HT-29 (cell line): ENCODE data around the gene VENTX. TPM values are rescaled to one million over a fixed set of nuclear protein-coding genes. Genes with fewer than 3 reads are reported as not detected.
A peak's percentile ranks its signal among the peaks of the same experiment; 100 is the strongest.

ENCODE experiments used
- DNase-seq: peaks from one replicate; pipeline ENCODE4 v3.0.0-alpha.2; 2015; ENCODE audit warnings: low spot score
- total RNA-seq: library from RNA; depleted of rRNA; stranded (reverse); fragments of >200 nt; shearing (Covaris generic); gene quantifications from 2 replicates; pipeline ENCODE4 v1.2.3, GENCODE V29; 2014

VENTX gene
- total RNA-seq, 1 experiment from 2014 or later, result not detected

DNA sequence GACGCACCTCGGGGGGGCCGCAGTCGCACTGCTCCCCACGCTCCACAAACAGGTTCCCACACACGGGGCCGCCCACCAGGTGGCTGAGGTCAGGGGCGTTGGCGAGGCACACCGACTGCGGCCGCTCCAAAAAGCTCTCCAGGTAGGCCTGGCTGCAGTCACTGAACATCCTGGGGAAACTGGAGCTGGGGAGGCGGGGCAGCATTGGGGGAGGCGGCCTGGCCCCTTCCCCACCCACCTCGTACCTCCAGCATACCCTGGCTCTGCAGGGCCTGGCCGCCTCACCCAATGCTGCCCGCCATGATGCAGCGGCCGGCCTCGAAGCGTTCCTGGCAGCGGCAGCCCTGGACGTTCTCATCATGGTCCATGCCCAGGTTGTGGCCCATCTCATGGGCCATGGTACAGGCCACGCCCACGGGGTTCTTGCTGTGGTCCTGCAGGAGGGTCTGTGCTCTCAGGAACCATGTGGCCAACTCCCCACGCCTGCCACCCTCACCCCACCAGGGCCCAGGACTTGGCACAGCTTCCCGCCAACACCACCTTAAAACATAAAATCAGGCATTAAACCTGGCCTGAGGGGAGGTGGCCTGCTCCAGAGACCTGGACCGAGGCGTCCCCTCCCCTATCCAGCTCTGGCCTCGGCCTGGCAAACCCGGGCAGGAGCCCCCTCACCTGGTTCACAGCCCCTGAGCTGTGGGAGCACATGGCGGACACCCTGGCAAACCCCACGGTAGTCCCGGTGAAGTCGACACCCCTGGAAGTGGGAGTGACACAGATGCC lies 34.1 kb downstream of the VENTX start:
- DNase-seq, result no peak

DNA sequence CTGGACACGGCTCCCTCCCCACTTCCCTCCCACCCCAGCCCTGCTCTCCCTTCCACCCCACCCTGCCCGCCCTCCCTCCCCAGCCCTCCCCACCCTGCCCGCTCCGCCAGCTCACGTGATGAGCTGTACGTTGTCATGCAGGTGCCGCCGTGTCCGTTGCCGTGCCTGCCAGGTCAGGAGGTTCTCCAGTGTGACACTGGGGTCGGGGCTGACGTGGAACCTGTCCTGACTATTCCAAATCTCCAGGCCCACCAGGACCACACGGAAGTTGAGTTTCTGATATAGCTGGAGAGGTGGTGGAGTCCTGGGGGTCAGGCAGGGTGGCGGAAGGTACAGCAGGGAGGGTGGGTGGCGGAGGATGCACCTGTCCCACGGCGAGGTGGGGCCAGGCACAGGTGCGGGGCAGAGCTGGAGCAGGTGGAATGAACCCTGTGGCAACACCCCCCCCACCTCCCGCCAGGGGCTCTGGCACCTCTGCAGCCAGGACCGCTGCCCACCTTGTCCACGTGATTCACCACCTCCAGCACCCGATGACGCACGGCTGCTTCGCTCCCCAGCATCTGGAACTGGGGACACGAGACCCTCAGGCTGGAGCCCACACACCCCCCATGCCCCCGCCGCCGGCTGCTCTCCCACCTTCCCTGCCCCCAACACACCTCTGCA lies 34.8 kb downstream of the VENTX start:
- no peak for DNase-seq

DNA sequence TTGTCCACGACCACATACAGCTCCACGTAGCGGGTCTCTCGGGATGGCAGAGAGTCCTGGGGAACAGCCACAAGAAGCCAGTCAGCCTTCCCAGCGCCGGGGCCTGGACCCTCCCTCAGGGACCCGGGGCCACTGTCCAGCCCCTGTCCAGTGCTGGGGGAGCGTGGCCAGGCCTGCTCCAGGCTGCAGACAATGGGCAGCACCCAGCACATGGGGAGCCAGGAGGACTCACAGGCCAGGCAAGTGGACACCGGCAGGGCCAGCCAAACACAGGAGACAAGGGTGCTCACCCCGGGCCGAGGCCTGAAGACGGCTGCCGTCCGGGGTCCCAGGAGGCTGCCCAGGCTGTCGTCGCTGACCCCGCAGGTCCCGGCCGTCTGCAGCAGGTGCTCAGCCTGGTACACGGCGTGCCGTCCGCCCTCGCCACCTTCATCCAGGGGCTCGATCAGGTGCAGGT lies 35.3 kb downstream of the VENTX start:
- DNase-seq, result no peak

DNA sequence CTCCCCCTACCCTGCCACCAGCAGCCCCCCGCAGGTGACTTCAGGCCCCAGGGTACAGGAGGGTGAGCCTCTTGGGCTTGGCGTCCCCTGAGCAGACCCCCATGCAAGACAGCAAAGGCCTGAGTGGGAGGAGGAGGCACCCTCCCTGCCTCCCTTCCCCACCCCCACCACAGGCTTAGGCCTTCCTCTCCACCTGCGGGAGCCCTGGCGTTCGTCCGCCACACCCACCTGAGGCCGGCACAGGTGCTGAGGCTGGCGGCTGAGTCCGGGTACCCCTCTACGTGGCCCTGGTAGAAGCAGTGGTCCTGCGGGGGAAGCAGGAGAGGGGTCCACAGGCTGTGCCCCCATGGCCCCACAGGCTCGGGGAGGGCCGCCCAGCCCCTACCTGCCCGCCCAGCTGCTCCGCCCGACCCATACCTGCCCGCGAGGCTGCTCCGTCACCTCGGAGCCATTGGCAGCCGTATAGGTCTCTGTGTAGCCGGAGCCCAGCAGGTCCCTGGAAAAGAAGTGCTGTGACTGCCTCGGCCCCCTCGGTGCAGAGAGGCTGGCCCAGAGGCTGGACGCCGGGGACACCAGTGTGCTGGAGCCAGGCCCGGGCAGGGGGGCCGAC lies 36.0 kb downstream of the VENTX start:
- no peak for DNase-seq

DNA sequence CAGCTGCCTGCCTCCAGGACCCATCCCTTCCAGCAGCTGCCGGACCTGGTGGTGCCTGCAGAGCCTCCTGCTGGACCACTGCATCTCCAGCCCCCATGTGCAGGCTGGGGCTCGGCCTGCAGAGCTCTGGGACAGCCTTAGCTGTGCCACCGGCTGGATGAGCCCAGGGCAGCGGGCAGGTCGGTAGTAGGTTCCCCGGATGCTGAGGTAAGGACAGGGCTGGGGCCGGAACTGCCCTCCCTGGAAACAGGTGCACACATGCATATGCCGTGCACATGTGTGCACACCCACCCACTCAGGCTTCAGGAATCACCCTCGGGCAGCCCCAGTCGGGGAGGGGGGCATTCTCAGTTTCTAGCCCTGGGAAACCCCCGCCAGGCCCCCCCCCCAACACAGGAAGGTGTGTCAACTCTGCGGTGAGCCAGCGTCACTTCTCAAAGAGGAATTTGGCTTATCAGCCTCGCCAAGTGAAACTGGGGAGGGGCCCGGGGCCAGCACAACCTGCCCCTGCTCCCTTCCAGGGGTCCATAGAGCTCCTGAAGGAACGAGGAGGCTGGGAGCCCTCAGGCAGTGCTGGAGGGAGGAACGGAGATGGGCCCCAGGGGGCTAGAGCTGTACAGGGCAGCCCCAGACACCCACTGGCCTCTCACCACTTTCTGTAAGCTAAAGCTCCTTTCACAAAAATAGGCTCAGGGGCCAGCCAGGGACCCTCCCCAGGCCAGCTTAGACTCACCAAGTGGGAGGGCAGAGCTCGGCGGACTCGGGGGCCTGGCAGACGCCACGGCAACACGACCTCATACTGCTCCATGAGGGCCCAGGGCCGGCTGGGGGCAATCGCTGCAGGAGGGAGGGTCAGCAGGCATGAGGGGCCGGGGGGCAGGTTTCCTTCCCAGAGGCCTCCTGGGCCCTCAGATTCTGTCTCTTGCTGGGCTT lies 37.4 kb downstream of the VENTX start:
- no peak for DNase-seq

DNA sequence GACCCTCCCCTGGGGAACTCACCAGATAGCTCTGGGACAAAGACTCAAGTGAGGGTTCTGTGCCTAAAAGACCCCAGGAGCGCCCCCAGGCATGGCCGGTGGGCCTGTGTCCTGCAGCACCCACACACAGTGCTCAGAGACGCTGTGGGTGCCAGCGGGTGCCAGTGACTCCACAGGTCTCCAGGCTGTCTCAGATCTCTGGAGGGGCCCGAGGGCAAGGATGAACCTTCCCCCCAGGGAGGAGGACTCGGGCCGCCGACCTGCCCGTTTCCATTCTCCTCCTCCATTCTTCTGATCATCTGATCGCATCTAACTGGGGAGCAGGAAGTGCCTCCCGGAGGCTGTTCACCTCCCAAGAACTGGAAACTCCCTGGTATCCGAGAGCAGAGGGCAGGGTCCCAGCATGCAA lies 38.0 kb downstream of the VENTX start:
- DNase-seq, result peak; percentile 31

DNA sequence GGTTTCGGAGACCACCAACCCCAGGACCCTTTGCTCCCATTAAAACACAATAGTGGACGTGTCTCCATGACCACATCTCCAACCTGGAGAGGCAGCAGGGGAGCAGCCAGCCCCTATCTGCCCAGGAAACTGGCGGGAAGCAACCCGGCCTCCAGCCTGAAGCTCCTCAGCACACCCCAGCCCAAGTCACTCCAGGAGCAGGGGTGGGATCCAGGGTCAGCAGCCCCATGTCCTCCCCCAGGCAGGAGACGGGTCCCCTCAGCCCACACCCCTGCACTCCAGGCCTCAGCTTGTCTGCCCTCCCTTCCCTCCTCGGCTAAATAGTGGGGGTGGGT lies 38.4 kb downstream of the VENTX start:
- DNase-seq, result no peak

DNA sequence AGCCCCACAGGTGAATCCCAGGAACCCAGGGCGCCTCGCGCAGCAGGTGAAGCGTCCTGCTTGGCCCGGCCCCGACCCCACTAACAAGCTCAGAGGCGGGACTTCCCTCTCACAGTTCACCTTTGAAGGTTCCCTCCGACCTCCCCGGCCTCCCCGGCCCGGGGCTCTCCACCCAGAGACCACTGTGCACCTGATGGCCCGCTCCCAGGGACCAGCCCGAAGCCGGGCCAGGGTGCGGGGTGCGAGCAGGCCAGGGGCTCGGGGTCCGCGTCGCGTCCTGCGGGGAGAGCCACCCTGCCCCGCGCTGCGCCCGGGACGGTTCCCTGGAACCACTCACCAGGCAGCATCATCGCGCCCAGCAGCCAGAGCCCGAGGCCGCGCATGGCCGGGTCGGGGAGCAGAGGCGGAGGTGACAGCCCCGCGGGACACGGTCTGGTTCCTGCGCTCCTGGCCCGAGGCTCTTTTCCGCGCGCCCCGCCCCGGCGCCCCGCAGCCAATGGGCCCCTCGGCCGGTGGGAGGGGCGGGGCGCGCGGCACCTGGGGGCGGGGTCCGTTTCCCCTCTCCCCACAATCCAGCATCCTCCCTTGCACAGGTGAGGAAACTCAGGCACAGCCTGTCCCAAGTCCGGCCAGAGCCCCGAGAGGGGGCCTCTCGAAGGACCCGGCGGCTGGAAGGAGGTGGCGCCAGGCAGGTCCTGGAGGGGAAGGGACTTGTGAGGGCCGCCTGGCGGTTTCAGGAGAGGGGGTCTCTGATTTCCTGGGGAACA lies 39.0 kb downstream of the VENTX start, which contains the start of gene ADAM8:
Gene ADAM8 (minus strand): TSS at position 434 of the 767 bp plus-strand sequence. CDS start 51 bp downstream, at position 383.
- DNase-seq, result peak; percentile 44

DNA sequence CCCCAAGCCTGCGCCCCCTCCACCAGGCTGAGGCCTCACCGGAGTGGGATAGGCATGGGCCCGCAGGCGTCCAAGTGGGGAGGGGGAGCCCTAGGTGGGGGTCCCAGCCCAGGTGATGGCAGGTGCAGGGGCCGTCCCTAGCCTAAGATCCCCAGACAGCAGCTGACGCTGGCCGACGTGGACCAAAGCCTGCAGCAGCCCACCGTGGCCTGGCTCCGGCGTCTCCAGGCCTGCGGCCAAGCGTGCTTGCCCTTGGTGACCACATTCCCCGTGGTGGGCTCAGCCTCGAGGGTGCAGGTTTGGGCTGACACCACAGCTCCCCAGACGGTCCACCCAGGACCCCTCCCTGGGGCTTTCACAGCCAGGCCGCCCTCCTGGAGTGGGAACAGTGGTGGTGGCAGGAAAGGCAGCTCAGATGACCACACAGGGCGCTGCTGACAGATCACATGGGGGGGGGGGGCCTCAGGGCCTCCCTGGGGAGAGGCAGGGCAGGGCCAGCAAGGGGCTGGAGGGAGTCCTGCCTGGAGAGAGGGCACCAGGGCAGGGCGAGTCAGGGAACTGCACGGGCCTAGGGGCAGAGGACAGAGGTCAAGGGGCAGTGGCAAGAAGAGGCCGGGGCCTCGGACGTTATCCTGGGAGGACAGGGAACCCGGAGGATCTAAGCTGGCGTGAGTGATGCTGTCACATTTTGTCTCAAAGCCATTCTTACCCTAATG lies 39.8 kb downstream of the VENTX start:
- peak; percentile 3 for DNase-seq

DNA sequence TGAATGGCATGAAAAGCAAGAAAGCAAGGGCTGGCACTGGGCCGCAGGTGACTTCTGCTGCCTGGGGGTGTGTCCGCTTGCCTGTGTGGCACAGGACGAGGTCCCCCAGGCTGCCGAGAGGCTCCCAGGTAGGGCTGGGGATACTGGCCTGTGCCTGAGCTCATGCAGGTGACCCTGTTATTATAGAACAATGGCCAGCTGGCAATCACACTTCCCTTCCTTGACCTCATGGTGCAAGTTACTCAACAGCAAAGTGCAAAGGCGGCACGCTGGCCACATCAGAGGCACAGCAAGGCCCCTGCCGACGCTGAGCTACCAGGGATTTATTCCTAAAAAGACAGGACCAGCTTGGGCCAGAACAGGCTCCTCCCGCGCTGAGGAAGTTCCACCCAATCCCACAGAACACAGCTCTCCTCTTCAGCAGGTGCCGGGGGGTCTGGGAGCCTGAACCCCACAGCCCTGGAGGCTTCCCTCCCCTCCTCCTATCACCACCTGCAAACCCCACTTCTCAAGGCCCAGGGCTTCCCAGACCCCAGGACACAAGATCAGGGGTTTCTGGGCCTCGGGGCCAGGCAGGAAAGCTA lies 40.4 kb downstream of the VENTX start:
- peak; percentile 40 for DNase-seq

DNA sequence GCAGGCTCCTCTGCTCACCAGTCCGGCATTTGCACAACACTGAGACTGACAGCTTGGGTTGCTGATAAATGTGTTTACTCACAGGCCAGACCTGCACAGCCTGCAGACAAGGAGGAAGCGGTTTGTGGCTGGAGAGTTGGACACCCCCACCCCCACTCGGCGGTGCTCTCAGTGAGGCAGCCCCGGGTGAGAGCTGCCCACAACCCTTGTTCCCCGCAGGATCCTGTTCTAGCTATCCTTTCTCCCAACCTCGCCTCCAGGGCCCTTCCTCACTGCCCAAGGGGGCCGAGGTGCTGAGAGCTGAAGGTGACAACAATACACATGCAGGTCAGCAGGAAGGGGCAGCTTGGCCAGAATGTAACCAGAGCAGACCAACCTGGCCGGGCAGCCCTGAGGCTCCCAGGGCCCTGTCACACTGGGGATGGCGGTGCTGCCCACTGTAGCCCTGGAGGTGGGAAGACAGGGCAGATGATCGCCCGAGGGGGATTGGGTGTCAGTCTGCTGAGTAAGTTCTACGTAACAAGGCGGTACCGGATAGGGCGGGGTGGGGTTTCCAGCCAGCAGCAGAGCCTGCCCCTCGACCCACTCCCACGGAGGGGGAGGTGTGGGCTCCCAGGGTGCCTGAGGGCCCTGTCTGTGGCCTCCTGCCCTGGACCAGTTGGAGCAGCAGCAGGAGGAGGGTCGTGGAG lies 41.1 kb downstream of the VENTX start:
- DNase-seq, result peak; percentile 76

DNA sequence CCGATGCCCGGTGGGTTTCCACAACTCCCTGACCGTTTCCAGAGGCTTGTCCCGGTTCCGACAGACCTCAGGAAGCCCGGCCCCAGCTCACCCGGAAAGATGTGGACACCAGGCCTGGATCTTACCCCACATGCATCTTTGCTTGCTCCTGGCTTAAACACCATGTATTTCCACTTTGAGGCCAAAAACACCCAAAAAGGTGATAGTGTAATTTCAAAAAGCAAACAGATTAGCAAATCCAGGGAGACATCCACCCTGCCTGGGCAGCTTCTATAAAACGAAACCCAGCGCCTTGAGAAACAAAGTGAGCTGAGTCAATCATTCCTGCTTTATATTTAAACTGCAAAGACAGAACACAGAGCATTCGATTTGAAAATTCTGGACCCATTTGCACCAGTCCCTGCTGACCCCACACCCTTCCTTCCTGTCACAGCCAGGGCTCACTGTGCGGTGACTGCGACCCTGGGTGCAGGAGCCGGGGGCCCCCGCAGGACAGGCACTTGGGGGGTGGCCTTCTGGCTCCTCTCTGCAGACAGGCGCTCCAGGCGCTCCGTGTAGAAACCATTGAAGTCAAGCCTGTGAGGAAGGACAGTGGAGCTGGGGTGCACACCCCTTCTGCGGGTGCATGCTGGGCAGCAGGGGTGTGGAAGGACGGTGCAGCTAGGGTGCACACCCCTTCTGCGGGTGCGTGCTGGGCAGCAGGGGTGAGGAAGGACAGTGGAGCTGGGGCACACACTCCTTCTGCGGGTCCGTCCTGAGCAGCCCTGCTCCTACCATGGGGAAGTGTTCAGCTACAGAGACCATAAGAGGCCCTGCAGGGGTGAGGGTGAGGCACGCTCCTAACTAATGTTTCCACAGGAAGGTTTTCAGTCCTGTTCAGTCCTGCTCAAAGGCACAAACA lies 41.9 kb downstream of the VENTX start:
- DNase-seq, result peak; percentile 4

DNA sequence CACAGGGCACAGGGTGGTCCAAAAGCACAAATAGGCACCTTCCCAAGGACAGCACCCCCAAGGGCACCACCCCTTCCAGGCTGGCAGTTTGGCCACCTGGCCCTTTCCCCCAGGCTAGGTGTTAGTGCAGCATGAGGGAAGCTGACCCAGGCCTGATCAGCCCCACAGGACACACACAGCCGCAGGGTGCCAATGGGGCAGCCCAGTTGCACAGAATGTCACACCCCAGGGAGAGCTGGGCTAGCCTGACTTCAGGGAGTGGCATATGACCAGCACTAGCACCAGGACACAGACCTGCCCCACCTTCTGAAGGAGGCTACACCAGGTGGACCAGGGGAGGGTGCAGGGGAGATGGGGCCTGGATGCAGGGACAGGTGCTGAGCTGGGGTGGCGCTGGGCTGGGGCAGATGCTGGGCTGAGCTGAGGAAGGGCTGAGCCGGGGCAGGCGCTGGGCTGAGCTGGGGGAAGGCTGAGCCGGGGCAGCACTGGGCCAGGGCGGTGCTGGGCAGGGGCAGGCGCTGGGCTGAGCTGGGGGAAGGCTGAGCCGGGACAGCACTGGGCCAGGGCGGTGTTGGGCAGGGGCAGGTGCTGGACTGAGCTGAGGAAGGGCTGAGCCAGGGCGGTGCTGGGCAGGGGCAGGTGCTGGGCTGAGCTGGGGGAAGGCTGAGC lies 42.9 kb downstream of the VENTX start:
- DNase-seq, result peak; percentile 46

DNA sequence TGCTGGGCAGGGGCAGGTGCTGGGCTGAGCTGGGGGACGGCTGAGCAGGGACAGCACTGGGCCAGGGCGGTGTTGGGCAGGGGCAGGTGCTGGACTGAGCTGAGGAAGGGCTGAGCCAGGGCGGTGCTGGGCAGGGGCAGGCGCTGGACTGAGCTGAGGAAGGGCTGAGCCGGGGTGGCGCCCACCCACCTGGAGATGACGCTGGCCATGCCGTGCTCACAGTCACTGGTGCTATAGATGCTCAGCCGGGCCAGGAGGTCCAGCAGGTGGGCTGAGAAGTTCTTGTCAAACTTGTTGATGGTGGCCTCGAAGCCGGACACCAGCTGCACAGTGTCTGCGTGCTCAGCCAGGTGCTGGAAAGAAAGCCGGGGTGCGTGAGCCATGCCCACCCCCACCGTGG lies 43.4 kb downstream of the VENTX start:
- DNase-seq, result no peak

DNA sequence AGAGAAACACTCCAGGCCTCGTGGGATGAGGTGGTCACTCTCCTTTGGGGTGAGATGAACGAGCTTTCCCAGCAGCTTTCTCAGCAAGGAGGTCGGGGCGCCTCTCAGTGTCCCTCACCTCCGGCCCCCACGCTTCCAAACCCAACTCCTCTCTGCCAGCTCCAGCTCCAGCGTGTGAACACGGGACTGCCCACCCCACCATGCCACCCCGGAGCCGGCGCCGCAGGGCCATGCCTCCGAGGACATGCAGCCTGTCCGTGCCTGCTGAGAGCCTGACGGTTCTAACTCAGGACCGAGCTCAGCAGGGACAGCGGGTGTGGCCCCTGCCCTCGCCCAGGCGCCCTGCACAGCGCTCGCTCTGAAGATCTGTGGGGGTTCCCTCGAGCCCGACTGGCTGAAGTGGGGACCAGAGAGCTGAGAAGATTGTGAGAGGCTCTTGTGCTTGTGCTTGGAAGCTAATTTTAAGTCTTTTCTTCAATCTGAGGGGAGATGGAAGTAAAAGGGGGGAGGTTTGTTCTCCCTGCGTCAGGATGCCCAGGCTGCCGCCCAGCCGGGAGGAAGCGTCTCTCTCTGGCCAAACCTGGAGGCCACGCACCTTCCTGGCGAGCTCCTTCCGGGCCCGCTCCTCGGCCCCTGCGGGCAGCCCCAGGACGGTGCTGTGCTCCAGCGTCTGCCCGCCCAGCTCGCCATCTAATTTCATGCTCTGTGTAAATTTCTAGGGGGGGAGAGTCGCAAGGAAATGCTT lies 44.1 kb downstream of the VENTX start:
- DNase-seq, result no peak

DNA sequence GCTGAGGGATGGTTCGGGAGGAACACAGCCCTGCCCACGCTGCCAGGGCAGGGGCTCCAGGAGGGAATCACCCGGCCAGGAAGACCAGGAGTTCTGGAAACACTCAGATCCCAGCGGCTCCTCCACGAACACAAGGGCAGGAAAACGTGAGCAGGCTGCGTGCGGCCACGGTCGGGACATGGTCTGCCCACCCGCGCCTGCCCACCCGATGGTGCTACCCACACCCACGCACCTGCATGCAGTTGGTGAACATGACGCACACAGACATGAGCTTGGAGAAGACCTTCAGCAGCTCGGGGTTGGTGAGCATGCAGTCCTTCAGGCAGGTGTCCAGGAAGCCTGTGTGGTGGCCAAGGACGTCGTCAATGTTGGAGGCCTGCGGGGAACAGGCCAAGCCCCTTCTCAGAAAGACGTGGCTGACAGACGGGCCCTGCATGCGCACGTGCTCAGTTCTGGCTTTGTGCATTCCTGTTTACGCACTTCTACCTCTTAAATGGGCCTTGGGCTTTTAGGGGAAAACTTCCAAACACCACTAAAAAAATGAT lies 45.3 kb downstream of the VENTX start:
- no peak for DNase-seq
